Gastrocnemius medialis (tissue), 4 donors: Measurements from ENCODE around the gene ABTB2. TPM values are rescaled to one million over a fixed set of nuclear protein-coding genes. Genes with fewer than 3 reads are reported as not detected.
"Not testable (repeated sequence)": the region's sequence is repeated elsewhere in the genome, so short reads cannot be mapped to it uniquely, and the experiment has no call there.

Experiments used
- ATAC-seq, 2 donors: fragments of 150-250 bp; one replicate each; pipeline ENCODE4 v1.9.1; 2016
- DNase-seq, 2 donors: peaks; one replicate each; pipeline ENCODE4 v3.0.0-alpha.2; 2019
- H3K27ac ChIP-seq, 4 donors: fragments of 200-600 bp; sonication (generic); 1 replicate in 1 of 4; 2 replicates in 3 of 4; pipeline ENCODE4 v1.5.1; 2016 to 2018; ENCODE audit warnings: mild to moderate bottlenecking in 2 of 4, moderate library complexity in 1 of 4
- H3K27me3 ChIP-seq, 3 donors: fragments of 200-600 bp; sonication (generic) in 2 of 3; 1 replicate in 1 of 3; 2 replicates in 2 of 3; pipeline versions ENCODE4 v1.5.1 to v1.6.0; 2016 to 2019; ENCODE audit warnings: mild to moderate bottlenecking in 1 of 3, moderate library complexity in 1 of 3
- H3K36me3 ChIP-seq, 2 donors: fragments of 200-600 bp; sonication (generic) in 1 of 2; one replicate each; pipeline ENCODE4 v1.5.1; 2017 to 2018
- H3K4me1 ChIP-seq, 2 donors: fragments of 200-600 bp; sonication (generic) in 1 of 2; one replicate each; pipeline ENCODE4 v1.5.1; 2016 to 2017; ENCODE audit warnings: mild to moderate bottlenecking in 2 of 2
- H3K4me3 ChIP-seq, 4 donors: fragments of 200-600 bp; sonication (generic) in 3 of 4; 1 replicate in 1 of 4; 2 replicates in 3 of 4; pipeline ENCODE4 v1.5.1; 2016 to 2019; ENCODE audit warnings: mild to moderate bottlenecking in 2 of 4
- H3K9me3 ChIP-seq, 3 donors: fragments of 200-600 bp; sonication (generic) in 2 of 3; 1 replicate in 1 of 3; 2 replicates in 2 of 3; pipeline ENCODE4 v1.5.1; 2016 to 2019
- POLR2A ChIP-seq, 2 donors: fragments of 450-650 bp; IDR thresholded peaks; one replicate each; pipeline ENCODE4 v1.6.1; 2017; ENCODE audit warnings: antibody characterized with exemption in 2 of 2, mild to moderate bottlenecking in 2 of 2, moderate library complexity in 2 of 2
- in situ Hi-C, 4 donors: fragments of 200-750 bp; cut with MboI; loops; one replicate each; pipeline versions ENCODE4 v1.15.0 to v1.8.0; 2017; ENCODE audit warnings: low sequenced_read_pairs in 4 of 4
- intact Hi-C: fragments of 100-400 bp; cut with DNase I; formaldehyde crosslinking; loops from one replicate; pipeline ENCODE4 v1.15.1; 2023; ENCODE audit warnings: low total_unique reads
- total RNA-seq, 4 donors: library from RNA; depleted of rRNA; stranded (reverse); fragments of >200 nt; gene quantifications; one replicate each; pipeline versions ENCODE4 v1.1.0 to v1.2.3, GENCODE V29; 2016
- TF ChIP-seq, protein P1 (sequence below), 5 experiments: fragments of 450-650 bp in 3 of 5; fragments of 200-600 bp in 2 of 5; sonication (generic) in 2 of 5; IDR thresholded peaks in 4 of 5; conservative IDR thresholded peaks in 1 of 5; 1 replicate in 4 of 5; 2 replicates in 1 of 5; pipeline ENCODE4 v1.5.1; 2016 to 2019; ENCODE audit warnings: antibody characterized with exemption in 5 of 5, mild to moderate bottlenecking in 3 of 5, moderate library complexity in 3 of 5

Gene ABTB2
- total RNA-seq, 4 donors from 2014 or later: 8.8 to 30.7 (median 12.2) TPM

DNA sequence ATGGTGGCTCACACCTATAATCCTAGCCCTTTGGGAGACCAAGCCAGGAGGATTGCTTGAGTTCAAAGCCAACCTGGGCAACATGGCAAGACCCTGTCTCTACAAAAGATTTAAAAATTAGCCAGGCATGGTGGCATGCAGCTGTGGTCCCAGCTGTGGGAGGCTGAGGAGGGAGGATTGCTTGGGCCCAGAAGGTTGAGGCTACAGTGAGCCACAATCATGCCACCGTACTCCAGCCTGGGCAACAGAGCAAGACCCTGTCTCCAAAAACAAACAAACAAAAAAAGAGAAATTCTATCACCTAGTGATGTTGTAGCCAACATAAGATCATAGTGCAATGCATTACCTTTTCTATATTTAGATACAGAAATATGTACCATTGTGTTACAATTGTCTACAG lies 138.5 kb downstream of the ABTB2 start:
- peaks cover 9 to 17% of the 10 kb centered on the region in 2 donors for H3K4me1 ChIP-seq
- H3K27me3 ChIP-seq: no peaks in the 10 kb centered on the region
- ATAC-seq (no peak), DNase-seq (no peak)
- H3K36me3 ChIP-seq: no peaks in the 10 kb centered on the region
- H3K4me3 ChIP-seq: no peak overlapping the region
- H3K9me3 ChIP-seq: no peaks in the 10 kb centered on the region
- intact Hi-C loops: no loop called here
- in situ Hi-C loops: no loop called here
- H3K27ac ChIP-seq: no peak overlapping the region
- no peak for TF ChIP-seq POLR2A (IDR thresholded peaks at IDR 0.05)
- TF ChIP-seq, protein P1, sequence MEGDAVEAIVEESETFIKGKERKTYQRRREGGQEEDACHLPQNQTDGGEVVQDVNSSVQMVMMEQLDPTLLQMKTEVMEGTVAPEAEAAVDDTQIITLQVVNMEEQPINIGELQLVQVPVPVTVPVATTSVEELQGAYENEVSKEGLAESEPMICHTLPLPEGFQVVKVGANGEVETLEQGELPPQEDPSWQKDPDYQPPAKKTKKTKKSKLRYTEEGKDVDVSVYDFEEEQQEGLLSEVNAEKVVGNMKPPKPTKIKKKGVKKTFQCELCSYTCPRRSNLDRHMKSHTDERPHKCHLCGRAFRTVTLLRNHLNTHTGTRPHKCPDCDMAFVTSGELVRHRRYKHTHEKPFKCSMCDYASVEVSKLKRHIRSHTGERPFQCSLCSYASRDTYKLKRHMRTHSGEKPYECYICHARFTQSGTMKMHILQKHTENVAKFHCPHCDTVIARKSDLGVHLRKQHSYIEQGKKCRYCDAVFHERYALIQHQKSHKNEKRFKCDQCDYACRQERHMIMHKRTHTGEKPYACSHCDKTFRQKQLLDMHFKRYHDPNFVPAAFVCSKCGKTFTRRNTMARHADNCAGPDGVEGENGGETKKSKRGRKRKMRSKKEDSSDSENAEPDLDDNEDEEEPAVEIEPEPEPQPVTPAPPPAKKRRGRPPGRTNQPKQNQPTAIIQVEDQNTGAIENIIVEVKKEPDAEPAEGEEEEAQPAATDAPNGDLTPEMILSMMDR (IDR thresholded peaks at IDR 0.05 in 4 of 5, conservative IDR thresholded peaks at IDR 0.05 in 1 of 5): no peak

DNA sequence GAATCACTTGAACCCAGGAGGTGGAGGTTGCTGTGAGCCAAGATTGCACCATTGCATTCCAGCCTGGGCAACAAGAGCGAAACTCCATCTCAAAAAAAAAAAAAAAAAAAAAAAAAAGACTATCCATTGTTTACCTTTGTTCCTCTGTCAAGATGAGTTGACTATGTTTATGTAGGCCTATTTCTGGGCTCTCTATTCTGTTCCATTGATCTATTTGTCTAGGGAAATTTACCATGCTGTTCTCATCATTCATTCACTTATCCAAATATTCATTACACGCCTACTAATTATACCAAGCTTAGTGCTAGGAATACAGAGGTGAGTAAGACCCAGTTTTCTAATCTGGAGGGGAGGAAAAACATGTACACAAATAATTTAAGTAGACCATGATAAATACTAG lies 139.1 kb downstream of the ABTB2 start:
- ATAC-seq: not testable (repeated sequence)

DNA sequence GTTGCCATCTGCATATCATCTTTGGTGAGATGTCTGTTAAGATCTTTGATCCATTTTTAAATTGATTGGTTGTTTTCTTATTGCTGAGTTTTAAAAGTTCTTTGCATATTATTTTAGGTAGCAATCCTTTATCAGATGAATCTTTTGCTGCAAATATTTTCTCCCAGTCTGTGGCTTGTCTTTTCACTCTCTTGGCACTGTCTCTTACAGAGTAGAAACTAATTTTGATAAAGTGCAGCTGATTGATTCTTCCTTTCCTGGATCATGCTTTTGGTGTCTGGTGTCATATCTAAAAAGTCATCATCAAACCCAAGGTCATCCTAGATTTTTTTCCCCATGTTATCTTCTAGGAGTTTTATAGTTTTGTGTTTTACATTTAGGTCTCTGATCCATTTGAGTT lies 139.7 kb downstream of the ABTB2 start:
- Histone ChIP-seq H3K4me3 (no peak overlapping the region), H3K27ac (no peak overlapping the region), H3K36me3 (no peaks in the 10 kb centered on the region), H3K27me3 (no peaks in the 10 kb centered on the region), H3K4me1 (peaks cover 0 to 12% of the 10 kb centered on the region in 2 donors), H3K9me3 (no peaks in the 10 kb centered on the region)
- intact Hi-C loops: no loop called here
- ATAC-seq: no peak
- TF ChIP-seq POLR2A (IDR thresholded peaks at IDR 0.05): no peak
- TF ChIP-seq, protein P1 (IDR thresholded peaks at IDR 0.05 in 4 of 5, conservative IDR thresholded peaks at IDR 0.05 in 1 of 5): no peak
- in situ Hi-C loops: no loop called here
- DNase-seq: no peak

More for the DNA sequence above, 139.1 kb downstream of the ABTB2 start:
- intact Hi-C loops, H3K36me3 ChIP-seq, H3K27ac ChIP-seq, H3K27me3 ChIP-seq, H3K9me3 ChIP-seq, H3K4me3 ChIP-seq, DNase-seq, in situ Hi-C loops: not testable (repeated sequence)
- peaks cover 6 to 17% of the 10 kb centered on the region in 2 donors for H3K4me1 ChIP-seq

DNA sequence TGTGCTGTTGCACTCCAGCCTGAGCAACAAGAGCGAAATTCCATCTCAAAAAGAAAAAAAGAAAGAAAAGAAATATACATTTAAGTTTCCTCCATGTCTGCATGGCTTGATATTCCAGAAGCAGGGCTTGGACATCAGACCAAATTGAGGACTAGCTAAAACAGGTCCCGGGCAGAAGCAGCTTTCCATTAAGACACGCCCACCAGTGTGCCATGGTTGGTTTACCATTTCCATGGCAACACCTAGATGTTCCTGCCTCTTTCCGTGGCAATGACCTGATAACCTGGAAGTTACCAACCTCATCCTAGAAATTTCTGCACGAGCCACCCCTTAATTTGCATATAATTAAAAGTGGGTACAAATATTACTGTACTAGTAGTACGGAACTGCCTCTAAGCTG lies 141.1 kb downstream of the ABTB2 start:
- no peak for TF ChIP-seq POLR2A (IDR thresholded peaks at IDR 0.05)
- TF ChIP-seq, protein P1 (IDR thresholded peaks at IDR 0.05 in 4 of 5, conservative IDR thresholded peaks at IDR 0.05 in 1 of 5): no peak
- in situ Hi-C loops: no loop called here
- ATAC-seq: no peak
- Histone ChIP-seq H3K36me3 (no peaks in the 10 kb centered on the region), H3K4me1 (peaks cover 0 to 7% of the 10 kb centered on the region in 2 donors), H3K27ac (no peak overlapping the region), H3K27me3 (no peaks in the 10 kb centered on the region), H3K4me3 (no peak overlapping the region), H3K9me3 (no peaks in the 10 kb centered on the region)
- no peak for DNase-seq
- intact Hi-C loops: no loop called here

DNA sequence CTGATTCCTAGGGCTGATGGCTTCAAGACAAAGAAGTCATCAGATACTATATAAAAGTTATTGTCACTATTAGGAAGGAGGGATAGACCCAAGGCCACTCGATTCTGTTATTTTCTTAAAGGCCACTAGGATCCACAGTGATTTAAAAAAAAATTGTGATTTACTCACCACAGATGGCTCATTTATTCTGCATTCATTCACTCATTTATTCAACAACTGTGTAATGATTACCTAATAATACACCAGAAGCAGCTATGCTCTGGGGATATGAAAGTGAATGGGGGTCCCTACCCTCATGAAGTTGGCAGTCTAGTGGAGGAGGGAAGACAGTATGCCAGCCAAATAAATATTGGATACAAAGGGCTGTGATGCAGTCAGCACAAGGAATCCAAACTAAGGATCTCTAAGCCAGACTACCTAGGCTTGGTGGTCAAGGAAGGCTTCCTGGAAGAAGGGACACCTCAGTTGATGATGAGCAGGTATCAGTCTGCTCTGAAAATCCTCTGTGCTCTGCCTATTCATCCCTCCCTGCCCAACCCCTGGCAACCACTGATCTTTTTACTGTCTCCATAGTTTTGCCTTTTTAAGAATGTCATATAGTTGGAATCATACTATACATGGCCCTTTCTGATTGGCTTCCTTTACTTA lies 141.9 kb downstream of the ABTB2 start:
- ATAC-seq (no peak), DNase-seq (no peak)
- Histone ChIP-seq H3K27ac (no peak overlapping the region), H3K4me1 (peaks cover 0 to 7% of the 10 kb centered on the region in 2 donors), H3K9me3 (no peaks in the 10 kb centered on the region), H3K36me3 (no peaks in the 10 kb centered on the region), H3K27me3 (no peaks in the 10 kb centered on the region), H3K4me3 (no peak overlapping the region)
- TF ChIP-seq, protein P1 (IDR thresholded peaks at IDR 0.05 in 4 of 5, conservative IDR thresholded peaks at IDR 0.05 in 1 of 5): no peak
- no peak for TF ChIP-seq POLR2A (IDR thresholded peaks at IDR 0.05)
- intact Hi-C loops (no loop called here), in situ Hi-C loops (no loop called here)
